Measurements from ENCODE around the gene DCUN1D2. TPM values are rescaled to one million over a fixed set of nuclear protein-coding genes. Genes with fewer than 3 reads are reported as not detected.

Gene DCUN1D2
- total RNA-seq, 1 experiment from 2014 or later: 38.6 TPM

DNA sequence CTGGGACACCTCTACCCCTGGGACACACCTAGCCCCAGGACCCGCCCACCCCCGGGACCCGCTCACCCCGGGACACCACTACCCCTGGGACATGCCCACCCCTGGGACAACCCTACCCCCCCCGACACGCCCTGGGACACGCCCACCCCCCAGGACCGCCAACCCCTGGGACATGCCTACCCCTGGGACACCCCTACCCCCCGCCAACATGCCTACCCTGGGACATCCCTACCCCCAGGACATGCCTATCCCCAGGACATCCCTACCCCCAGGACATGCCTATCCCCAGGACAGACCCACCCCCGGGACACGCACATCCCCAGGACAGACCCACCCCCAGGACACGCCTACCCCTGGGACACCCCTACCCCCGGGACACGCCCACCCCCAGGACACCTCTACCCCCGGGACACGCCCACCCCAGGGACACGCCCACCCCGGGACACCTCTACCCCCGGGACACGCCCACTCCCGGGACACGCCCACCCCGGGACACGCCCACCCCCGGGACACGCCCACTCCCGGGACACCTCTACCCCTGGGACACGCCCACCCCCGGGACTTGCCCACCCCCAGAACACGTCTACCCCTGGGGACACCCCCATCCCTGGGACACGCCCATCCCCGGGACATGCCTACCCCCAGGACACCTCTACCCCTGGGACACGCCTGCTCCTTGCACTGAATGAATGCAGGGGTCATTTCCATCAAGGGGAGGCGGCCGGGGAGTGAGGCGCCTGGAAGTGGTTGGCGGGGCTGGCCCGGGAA is 69.5 kb downstream of the DCUN1D2 start:
- H3K27ac ChIP-seq (ENCODE audit: low read depth, low read length, poor library complexity, severe bottlenecking): no peak overlapping the region
- BruUV-seq (replicated peaks): no TSS peak
- no peaks in the 10 kb centered on the region for H3K4me1 ChIP-seq (ENCODE audit: insufficient read depth, low read length, poor library complexity, severe bottlenecking)
- DNase-seq (ENCODE audit: low spot score): no peak
- ChIA-PET CTCF (no interaction called here), POLR2A (ENCODE audit: low non-redundant PET) (no interaction called here)
- H3K27me3 ChIP-seq (replicated peaks; ENCODE audit: insufficient read depth, low read depth, low read length, poor library complexity): peaks cover 4% of the 10 kb centered on the region
- no peaks in the 10 kb centered on the region for H3K36me3 ChIP-seq (ENCODE audit: insufficient read depth, low read length, poor library complexity, severe bottlenecking)
- no peak overlapping the region for H3K4me3 ChIP-seq (ENCODE audit: low read depth, low read length, poor library complexity, severe bottlenecking)
- intact Hi-C loops (cut with micrococcal nuclease; ENCODE audit: unreplicated experiment): no loop called here
- TF ChIP-seq, protein P1, sequence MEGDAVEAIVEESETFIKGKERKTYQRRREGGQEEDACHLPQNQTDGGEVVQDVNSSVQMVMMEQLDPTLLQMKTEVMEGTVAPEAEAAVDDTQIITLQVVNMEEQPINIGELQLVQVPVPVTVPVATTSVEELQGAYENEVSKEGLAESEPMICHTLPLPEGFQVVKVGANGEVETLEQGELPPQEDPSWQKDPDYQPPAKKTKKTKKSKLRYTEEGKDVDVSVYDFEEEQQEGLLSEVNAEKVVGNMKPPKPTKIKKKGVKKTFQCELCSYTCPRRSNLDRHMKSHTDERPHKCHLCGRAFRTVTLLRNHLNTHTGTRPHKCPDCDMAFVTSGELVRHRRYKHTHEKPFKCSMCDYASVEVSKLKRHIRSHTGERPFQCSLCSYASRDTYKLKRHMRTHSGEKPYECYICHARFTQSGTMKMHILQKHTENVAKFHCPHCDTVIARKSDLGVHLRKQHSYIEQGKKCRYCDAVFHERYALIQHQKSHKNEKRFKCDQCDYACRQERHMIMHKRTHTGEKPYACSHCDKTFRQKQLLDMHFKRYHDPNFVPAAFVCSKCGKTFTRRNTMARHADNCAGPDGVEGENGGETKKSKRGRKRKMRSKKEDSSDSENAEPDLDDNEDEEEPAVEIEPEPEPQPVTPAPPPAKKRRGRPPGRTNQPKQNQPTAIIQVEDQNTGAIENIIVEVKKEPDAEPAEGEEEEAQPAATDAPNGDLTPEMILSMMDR (conservative IDR thresholded peaks at IDR 0.05; ENCODE audit: low read depth, low read length): no peak
- no peak for TF ChIP-seq EZH2 (IDR thresholded peaks at IDR 0.05; ENCODE audit: borderline replicate concordance, low read depth, low read length, poor library complexity, severe bottlenecking)
- no peaks in the 10 kb centered on the region for H3K9me3 ChIP-seq (ENCODE audit: low read depth, low read length, poor library complexity, severe bottlenecking)

DNA sequence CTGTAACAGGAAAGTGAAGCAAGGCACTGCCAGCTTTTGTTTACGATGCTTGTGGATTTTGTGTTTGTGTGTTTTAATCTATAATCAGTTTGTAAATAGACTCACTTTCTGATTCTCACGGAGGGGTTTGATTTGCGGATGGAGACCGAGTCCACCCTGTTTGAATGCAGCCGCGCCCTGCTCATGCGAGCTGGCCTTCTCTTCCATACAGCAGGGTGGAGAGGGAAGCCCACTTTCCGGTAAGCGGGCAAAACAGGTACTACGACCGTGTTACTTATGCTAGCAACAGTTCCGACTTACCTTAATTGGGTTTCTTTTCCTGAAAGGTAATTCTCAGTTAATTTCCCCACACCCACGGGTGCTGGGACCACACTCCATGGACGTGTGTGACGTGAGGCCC is 70.3 kb downstream of the DCUN1D2 start:
- Histone ChIP-seq H3K27ac (ENCODE audit: low read depth, low read length, poor library complexity, severe bottlenecking) (no peak overlapping the region), H3K27me3 (replicated peaks; ENCODE audit: insufficient read depth, low read depth, low read length, poor library complexity) (peaks cover 4% of the 10 kb centered on the region), H3K4me1 (ENCODE audit: insufficient read depth, low read length, poor library complexity, severe bottlenecking) (no peaks in the 10 kb centered on the region), H3K4me3 (ENCODE audit: low read depth, low read length, poor library complexity, severe bottlenecking) (no peak overlapping the region), H3K9me3 (ENCODE audit: low read depth, low read length, poor library complexity, severe bottlenecking) (no peaks in the 10 kb centered on the region), H3K36me3 (ENCODE audit: insufficient read depth, low read length, poor library complexity, severe bottlenecking) (no peaks in the 10 kb centered on the region)
- intact Hi-C loops (cut with micrococcal nuclease; ENCODE audit: unreplicated experiment): no loop called here
- TF ChIP-seq, protein P1 (conservative IDR thresholded peaks at IDR 0.05; ENCODE audit: low read depth, low read length): no peak
- TF ChIP-seq EZH2 (IDR thresholded peaks at IDR 0.05; ENCODE audit: borderline replicate concordance, low read depth, low read length, poor library complexity, severe bottlenecking): no peak
- DNase-seq (ENCODE audit: low spot score): no peak
- POLR2A ChIA-PET (ENCODE audit: low non-redundant PET): no interaction called here
- CTCF ChIA-PET: no interaction called here
- BruUV-seq (replicated peaks): no TSS peak

DNA sequence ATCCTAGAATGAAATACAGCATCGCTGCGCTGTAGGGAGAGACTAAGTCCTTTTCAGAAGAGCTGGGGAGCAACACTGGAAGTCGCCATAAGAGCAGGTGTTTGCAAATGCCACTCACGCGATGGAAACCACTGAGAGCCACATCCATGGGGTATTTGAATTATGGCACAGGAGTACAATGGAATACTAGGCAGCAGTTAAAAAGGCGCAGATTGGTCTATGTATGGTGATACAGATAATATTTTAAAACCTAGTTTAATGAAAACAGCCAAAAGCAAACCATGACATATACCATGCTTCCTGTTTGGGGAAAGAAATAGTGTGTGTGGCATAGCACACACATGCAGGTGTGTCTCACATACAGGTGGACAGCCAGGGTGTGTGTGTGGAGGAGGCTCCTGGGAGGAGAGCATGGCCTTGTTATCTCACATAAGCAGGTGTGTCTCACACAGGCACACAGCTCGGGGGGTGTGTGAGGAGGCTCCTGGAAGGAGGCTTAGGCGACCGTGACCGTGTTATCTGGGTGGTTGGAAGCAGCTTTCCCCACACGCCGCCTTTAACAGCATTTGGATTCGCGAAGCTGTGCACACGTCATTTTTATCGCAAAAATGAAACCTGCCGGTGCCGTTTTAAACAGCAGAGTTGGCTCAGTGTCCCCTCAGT is 70.8 kb downstream of the DCUN1D2 start:
- Histone ChIP-seq H3K36me3 (ENCODE audit: insufficient read depth, low read length, poor library complexity, severe bottlenecking) (no peaks in the 10 kb centered on the region), H3K4me1 (ENCODE audit: insufficient read depth, low read length, poor library complexity, severe bottlenecking) (no peaks in the 10 kb centered on the region), H3K4me3 (ENCODE audit: low read depth, low read length, poor library complexity, severe bottlenecking) (no peak overlapping the region), H3K27ac (ENCODE audit: low read depth, low read length, poor library complexity, severe bottlenecking) (no peak overlapping the region), H3K27me3 (replicated peaks; ENCODE audit: insufficient read depth, low read depth, low read length, poor library complexity) (peaks cover 4% of the 10 kb centered on the region), H3K9me3 (ENCODE audit: low read depth, low read length, poor library complexity, severe bottlenecking) (no peaks in the 10 kb centered on the region)
- ChIA-PET POLR2A (ENCODE audit: low non-redundant PET) (no interaction called here), CTCF (no interaction called here)
- intact Hi-C loops (cut with micrococcal nuclease; ENCODE audit: unreplicated experiment): no loop called here
- DNase-seq (ENCODE audit: low spot score): no peak
- BruUV-seq (replicated peaks): no TSS peak
- no peak for TF ChIP-seq EZH2 (IDR thresholded peaks at IDR 0.05; ENCODE audit: borderline replicate concordance, low read depth, low read length, poor library complexity, severe bottlenecking)
- TF ChIP-seq, protein P1 (conservative IDR thresholded peaks at IDR 0.05; ENCODE audit: low read depth, low read length): no peak
